SKM-1 (cell line): ENCODE measurements around the gene KCNMB1.

Experiments
- DNase-seq: peaks from one replicate; lab custom pipeline; 2025; ENCODE audit not compliant: unreplicated experiment; lab: John Stamatoyannopoulos, UW

The KCNMB1 gene

GRCh38 chr5:170343177-170343576, 46.0 kb downstream of the KCNMB1 start:
- DNase-seq: no peak

DNA sequence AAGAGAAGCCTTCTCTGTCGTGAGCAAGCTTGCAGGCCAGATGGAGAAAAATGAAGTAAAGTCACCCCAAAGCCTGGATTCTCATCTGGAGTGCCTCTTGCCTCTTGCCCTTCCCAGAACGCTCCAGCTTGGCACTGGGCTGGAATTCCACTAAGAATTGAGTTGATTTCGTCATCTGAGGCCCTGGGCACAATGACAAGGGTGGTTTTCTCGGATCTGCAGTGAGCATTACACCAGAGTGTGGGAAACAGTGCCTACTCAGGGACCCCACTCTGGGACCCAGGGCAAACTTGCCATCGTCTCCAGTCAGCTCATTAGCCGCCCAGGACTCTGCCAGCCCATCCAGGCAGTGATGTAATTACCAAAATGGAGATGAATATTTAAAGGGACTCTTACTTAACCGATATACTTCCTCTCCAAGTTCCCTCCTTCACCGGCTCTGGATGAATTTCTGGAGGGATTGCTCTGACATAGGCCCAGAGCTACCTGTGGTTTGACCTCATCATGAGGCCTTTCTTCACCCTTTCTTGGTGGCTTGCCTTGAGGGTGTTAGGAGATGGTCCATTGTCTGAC, 46.9 kb downstream of the KCNMB1 start:
- DNase-seq: peak; percentile 32

- DNase-seq: no peak
Measured at GRCh38 chr5:170341545-170341944, 47.6 kb downstream of the KCNMB1 start.

GRCh38 chr5:170339780-170340167, 49.4 kb downstream of the KCNMB1 start:
- no peak for DNase-seq

DNA sequence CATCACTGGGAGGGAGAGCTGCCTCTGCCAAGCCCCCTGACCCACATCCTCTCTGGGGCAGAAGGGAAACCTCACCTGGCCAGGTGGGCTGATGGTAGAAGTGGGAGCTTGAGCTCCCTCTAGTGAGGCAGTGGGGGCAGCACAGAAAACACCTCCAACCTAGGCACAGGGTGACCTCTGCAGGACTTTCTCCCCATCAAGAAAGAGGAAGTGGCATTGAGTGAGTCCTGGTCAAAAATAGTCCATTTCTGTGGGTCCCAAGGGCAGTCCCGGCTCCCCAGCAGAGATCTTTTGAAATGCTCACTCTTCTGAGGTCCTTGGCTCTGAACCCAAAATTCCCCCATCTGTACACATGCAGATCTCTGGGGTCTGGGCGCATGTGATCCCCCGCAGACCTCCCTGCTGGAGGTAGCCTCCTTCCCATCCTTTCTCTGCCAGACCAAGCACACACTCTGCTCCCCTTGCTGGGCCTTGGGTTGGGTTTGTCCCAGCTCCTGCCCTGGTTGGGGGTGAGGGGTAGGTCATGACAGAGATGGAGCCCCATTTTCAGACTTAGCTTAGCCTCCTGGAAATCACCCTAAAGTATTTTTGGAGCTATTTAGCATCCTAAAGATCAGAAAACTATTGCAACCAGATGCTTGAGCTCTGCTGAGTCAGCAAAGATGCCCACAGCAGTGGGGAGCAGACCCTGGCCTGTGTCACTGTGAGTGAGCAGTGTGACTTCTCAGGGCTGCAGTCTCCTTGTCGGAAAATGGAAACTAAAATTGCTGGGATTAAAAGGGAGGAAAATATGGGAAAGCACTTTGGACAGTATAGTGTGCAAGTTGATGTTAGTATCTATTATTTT, 50.0 kb downstream of the KCNMB1 start:
- DNase-seq: peak; percentile 75

DNA sequence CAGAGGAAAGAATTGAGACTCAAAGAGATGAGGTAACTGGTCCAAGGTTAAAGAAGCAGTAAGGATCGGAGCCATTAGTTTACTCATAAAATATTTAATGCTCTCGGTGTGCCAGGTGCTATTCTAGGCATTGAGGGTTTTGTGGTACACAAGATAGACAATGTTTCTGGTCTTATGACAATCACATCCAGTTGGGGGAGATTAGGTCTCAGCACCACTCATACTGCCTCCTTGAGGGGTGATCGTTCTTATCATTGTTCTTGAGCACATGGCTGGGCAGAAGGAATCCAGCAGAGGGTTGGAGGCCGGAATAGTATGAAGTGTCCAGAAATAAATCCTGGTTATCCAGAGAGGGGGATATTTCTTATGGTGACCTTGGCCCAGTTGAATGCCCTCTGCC, 50.9 kb downstream of the KCNMB1 start:
- DNase-seq: no peak

GRCh38 chr5:170337045-170337733, 52.0 kb downstream of the KCNMB1 start:
- DNase-seq: no peak

DNA sequence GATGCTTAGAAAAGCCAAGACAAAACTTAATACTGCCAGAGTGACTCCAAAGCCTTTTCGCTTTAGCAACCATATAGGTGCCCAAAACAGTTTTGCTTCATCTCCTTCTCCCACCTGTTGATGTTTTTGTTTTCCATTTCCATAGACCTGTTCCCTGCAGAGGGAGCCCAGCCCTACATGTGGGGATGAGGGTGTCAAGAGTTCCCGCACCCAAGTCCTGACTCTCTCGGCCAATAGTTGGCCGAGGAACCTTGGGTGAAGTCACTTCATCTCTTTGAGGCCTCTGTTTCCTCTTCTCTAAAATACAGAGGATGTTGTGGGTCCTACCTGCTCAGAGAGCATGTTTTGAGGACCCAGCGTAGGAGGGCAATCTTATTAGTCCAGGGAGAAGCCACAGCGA, 53.1 kb downstream of the KCNMB1 start:
- DNase-seq: no peak

- DNase-seq: no peak
Measured at GRCh38 chr5:170334626-170335025, 54.5 kb downstream of the KCNMB1 start.

DNA sequence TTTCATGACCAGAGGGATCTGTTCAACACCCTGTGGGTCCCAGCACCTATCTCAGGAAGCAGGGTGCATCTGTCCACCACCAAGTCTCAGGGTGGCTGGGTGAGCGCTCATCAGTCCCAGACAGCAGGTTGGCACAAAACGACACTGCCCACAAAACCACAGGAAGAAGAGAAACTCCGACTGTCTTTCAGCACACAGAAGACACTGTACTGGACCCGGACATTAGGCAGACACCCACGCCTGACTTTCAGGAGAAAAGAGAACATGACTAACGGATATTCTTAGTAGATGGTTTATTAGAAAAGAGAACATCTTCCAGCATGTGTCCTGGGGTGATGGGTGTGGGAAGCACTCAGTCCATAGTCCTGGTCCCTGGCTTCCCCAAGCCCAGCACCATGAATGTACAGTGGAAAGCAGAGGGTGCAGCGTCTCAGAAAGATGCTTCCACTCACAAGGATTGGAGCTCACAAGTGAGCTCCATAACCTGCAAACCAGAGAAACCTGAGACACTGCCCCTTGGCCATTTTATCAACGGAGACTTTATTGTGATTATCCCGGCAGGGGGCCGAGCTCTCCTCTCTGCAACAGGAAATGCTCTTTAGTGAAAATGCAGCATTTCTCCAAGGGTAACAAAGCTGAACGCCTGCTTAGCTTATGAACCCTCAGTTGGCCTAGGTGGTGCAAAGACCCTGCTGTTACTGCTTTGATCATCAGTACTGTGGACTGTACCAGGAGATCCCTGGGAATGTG, 55.8 kb downstream of the KCNMB1 start:
- DNase-seq: peak; percentile 43

GRCh38 chr5:170332058-170332457, 57.1 kb downstream of the KCNMB1 start:
- no peak for DNase-seq

DNA sequence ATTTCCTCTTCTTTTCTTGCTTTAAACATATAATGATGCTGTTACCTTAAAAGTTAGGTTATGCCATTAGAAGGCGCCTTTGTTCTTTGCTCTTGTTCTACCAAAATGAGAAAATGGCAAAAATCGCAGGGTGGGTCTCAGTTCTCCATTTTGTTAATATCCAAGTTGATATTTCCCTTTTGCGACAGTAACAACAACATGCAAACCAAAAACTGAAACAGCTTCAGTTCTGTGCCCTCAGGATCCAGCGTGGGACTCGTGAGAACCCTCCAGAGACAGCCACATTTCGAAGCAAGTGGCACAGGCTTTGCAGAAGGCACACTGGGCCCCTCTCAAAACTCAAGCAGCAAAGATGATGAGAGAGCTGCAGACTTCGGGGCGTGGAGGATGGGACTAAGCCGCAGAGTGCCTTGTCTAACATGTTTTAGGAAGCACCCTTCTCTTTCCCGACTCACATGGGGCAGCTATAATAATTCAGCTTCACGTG, 58.6 kb downstream of the KCNMB1 start:
- no peak for DNase-seq

GRCh38 chr5:170329524-170329923, 59.6 kb downstream of the KCNMB1 start:
- no peak for DNase-seq

DNA sequence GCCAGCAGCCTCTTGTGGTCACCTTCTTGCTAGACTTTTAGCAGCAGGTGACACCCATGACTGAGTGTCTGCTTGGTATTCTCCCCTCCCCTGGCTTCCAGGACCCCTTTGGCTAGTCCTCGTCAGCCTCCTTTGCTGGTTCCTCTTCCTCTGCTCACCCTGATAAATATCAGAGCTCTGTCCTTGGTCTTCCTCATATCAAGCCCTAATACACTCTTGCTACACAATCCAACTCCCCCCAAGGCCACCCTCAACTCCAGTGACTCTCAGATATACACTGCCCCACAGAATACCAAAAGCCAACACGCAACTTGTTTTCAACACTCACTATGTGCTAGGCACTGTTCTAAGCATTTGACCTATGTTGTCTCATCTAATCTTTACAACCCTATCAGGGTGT, 61.3 kb downstream of the KCNMB1 start:
- DNase-seq: no peak

- DNase-seq: no peak
Measured at GRCh38 chr5:170327168-170327567, 62.0 kb downstream of the KCNMB1 start.
